Choroid plexus epithelial cell (primary cell): ENCODE measurements around the gene LCT.
"Not testable (repeated sequence)": the region's sequence is repeated elsewhere in the genome, so short reads cannot be mapped to it uniquely, and the experiment has no call there.

Experiments used
- DNase-seq: peaks from one replicate; pipeline ENCODE4 v3.0.0-alpha.2; 2010; ENCODE audit warnings: low read depth
- H3K4me3 ChIP-seq: 2 replicates; pipeline ENCODE4 v1.5.1; 2011; ENCODE audit warnings: low read depth, mild to moderate bottlenecking, control low read depth, low read length, moderate library complexity
- CTCF ChIP-seq: conservative IDR thresholded peaks from 2 replicates; pipeline ENCODE4 v1.5.1; 2011; ENCODE audit warnings: low read depth, mild to moderate bottlenecking, control low read depth, inconsistent platforms, low read length, moderate library complexity

LCT gene

GRCh38 chr2:135798275-135798705 lies 38.7 kb downstream of the LCT start:
- no peak overlapping the region for H3K4me3 ChIP-seq
- DNase-seq = no peak
- no peak for TF ChIP-seq CTCF

- H3K4me3 ChIP-seq = no peak overlapping the region
- peak; percentile 97 for TF ChIP-seq CTCF
- peak; percentile 88 for DNase-seq
Observed at GRCh38 chr2:135797497-135798274, 39.3 kb downstream of the LCT start.

- DNase-seq = no peak
- no peak overlapping the region for H3K4me3 ChIP-seq
- no peak for TF ChIP-seq CTCF
Observed at GRCh38 chr2:135796606-135797005, 40.4 kb downstream of the LCT start.

- H3K4me3 ChIP-seq, DNase-seq: not testable (repeated sequence)
Observed at GRCh38 chr2:135795641-135796040, 41.3 kb downstream of the LCT start.

- no peak for TF ChIP-seq CTCF
- H3K4me3 ChIP-seq = no peak overlapping the region
- no peak for DNase-seq
Observed at GRCh38 chr2:135792401-135793150, 44.4 kb downstream of the LCT start.

GRCh38 chr2:135791418-135792190 lies 45.4 kb downstream of the LCT start:
- TF ChIP-seq CTCF = no peak
- peak; percentile 66 for DNase-seq
- no peak overlapping the region for H3K4me3 ChIP-seq

- no peak overlapping the region for H3K4me3 ChIP-seq
- DNase-seq = no peak
- no peak for TF ChIP-seq CTCF
Observed at GRCh38 chr2:135790423-135790822, 46.6 kb downstream of the LCT start.
